ENCODE data around the gene RALA. TPM values are rescaled to one million over a fixed set of nuclear protein-coding genes. Genes with fewer than 3 reads are reported as not detected.
"Not testable (repeated sequence)": the region's sequence is repeated elsewhere in the genome, so short reads cannot be mapped to it uniquely, and the experiment has no call there.

RALA gene
- total and polyA plus RNA-seq, 5 donors = 20.9 to 23.9 (median 21.9) TPM

DNA sequence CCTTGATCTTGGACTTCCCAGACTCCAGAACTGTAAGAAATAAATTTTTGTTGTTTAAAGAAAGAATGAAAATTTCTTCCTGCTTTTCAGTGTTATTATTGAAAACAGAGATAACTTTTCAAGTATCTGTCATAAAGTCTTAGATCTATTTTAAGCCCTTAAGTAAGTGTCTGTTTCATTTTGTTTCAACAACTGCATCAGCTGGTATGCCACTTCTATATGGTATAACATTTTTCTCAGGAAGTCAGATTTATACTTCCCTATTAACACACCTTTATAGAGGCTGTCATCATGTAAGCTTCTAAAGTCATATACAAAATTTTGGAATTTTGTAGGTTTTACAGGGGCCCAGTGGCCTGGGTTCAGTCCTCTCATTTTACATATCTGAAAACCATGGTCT, 24.4 kb downstream of the RALA start:
- Histone ChIP-seq H3K9me3 (ENCODE audit: control insufficient read depth, low read length) (no peaks in the 10 kb centered on the region), H3K4me3 (ENCODE audit: low read length) (no peak overlapping the region), H3K27ac (ENCODE audit: low read length) (no peak overlapping the region), H3K4me1 (ENCODE audit: control insufficient read depth, insufficient read depth, low read length) (peaks cover 14% of the 10 kb centered on the region), H3K27me3 (ENCODE audit: control insufficient read depth, insufficient read depth) (no peaks in the 10 kb centered on the region)
- ATAC-seq (no peak), DNase-seq (no peak)
- intact Hi-C loops (cut with DNase I) = no loop called here

DNA sequence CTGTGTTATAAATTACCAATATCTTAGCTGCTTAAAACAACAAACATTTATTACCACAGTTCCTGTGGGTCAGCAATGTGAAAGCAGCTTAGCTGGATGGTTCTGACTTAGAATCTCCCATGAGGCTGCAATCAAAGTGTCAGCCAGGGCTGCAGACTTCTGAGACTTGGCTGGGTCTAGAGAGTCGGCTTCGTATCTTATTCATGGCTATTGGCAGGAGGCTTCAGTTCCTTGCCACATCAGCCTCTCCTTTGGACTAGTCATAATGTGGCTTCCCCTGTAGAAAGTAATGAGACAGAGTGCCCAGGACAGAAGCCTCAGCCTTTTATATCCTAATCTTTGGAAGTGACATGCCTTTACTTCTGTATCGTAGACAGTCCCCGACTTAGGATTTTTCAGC, 27.3 kb downstream of the RALA start:
- 48% methylated on average over 4 of the region's 4 CpGs for WGBS
- peak in 2 of 3 donors; percentile 60 to 71 for DNase-seq
- peaks cover 14% of the 10 kb centered on the region for H3K4me1 ChIP-seq (ENCODE audit: control insufficient read depth, insufficient read depth, low read length)
- no peaks in the 10 kb centered on the region for H3K9me3 ChIP-seq (ENCODE audit: control insufficient read depth, low read length)
- peak overlapping the region; percentile 30 for H3K27ac ChIP-seq (ENCODE audit: low read length)
- intact Hi-C loops (cut with DNase I) = no loop called here
- ATAC-seq = peak; percentile 88 to 89
- no peak overlapping the region for H3K4me3 ChIP-seq (ENCODE audit: low read length)
- no peaks in the 10 kb centered on the region for H3K27me3 ChIP-seq (ENCODE audit: control insufficient read depth, insufficient read depth)

DNA sequence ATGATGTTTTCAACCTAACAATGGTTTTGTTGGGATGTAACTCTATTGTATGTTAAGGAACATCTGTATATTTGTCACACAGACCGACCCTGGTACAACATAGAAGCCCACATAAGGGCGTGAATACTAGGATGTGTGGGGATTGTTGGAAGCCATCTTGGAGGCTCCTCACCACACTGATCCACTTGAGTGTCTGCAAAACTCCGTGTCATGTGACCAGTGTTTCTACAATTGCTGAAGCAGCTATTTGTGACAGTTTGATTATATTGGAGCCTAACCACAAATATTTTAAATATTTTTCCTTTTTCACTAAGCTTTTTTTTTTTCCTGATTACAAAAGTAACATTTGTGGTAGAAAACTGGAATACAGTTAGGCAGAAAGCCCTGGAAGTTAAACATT, 27.9 kb downstream of the RALA start:
- no peak for DNase-seq
- Histone ChIP-seq H3K4me1 (ENCODE audit: control insufficient read depth, insufficient read depth, low read length) (peaks cover 12% of the 10 kb centered on the region), H3K27ac (ENCODE audit: low read length) (no peak overlapping the region), H3K4me3 (ENCODE audit: low read length) (no peak overlapping the region), H3K27me3 (ENCODE audit: control insufficient read depth, insufficient read depth) (no peaks in the 10 kb centered on the region), H3K9me3 (ENCODE audit: control insufficient read depth, low read length) (no peaks in the 10 kb centered on the region)
- ATAC-seq = no peak
- WGBS = 79% methylated on average over 3 of the region's 3 CpGs
- intact Hi-C loops (cut with DNase I) = no loop called here

DNA sequence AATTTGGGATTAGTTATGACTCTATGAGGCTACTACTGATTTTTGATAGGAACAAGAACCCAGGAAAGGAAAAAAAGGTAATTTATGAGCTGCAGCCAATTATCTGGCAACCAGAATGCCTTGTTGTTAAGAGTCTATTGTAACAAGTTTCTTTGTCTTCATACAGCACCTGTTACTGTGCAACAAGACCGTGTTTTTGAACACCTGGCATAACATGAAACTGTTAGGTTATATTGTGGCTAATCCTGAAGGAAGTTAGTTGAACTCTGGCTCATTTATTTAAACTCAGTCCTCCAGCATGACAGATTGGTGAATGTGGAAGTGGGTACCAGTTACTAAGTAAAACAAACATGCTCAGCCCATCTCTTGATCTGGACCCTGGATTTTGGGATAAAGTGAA, 33.0 kb downstream of the RALA start:
- intact Hi-C loops (cut with DNase I) = no loop called here
- Histone ChIP-seq H3K4me3 (ENCODE audit: low read length) (no peak overlapping the region), H3K9me3 (ENCODE audit: control insufficient read depth, low read length) (no peaks in the 10 kb centered on the region), H3K27ac (ENCODE audit: low read length) (no peak overlapping the region), H3K4me1 (ENCODE audit: control insufficient read depth, insufficient read depth, low read length) (peaks cover 2% of the 10 kb centered on the region), H3K27me3 (ENCODE audit: control insufficient read depth, insufficient read depth) (no peaks in the 10 kb centered on the region)
- ATAC-seq (no peak), DNase-seq (no peak)
- WGBS = 78% methylated on average over 1 of the region's 1 CpG

DNA sequence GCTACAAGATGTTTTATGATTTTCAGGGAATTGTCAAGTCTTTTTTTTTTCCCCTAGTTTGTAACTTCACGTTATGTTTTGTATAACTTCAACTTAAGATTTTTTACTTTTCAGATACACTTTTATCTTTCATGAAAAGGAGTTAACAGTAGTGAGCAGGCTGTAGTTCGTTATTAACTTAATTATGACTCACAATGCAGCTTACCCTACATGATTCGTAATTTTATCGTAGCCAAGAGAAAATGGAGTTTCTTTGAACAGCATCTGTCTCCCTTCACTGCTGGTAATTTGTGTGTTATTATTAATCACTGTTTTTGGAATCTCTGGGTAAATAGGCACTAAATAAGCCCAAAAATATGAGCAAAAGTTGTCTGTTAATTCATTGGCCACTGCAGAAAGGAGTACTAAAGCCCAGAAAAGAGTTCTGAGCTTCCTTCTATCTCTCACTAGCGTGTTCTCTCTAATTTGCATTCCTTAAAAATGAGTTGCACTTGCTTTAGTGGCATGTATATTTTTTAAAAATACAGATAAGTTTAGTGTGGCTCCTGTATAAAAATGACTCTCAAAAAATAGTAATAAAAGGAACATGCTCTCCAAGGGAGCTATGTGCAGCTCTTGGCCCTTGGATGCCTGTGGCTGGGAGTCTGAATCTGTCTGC, 36.1 kb downstream of the RALA start:
- Histone ChIP-seq H3K27ac (ENCODE audit: low read length) (no peak overlapping the region), H3K27me3 (ENCODE audit: control insufficient read depth, insufficient read depth) (no peaks in the 10 kb centered on the region), H3K4me1 (ENCODE audit: control insufficient read depth, insufficient read depth, low read length) (no peaks in the 10 kb centered on the region), H3K9me3 (ENCODE audit: control insufficient read depth, low read length) (no peaks in the 10 kb centered on the region), H3K4me3 (ENCODE audit: low read length) (no peak overlapping the region)
- WGBS = 74% methylated on average over 5 of the region's 5 CpGs
- ATAC-seq (no peak), DNase-seq (no peak)
- intact Hi-C loops (cut with DNase I) = no loop called here

DNA sequence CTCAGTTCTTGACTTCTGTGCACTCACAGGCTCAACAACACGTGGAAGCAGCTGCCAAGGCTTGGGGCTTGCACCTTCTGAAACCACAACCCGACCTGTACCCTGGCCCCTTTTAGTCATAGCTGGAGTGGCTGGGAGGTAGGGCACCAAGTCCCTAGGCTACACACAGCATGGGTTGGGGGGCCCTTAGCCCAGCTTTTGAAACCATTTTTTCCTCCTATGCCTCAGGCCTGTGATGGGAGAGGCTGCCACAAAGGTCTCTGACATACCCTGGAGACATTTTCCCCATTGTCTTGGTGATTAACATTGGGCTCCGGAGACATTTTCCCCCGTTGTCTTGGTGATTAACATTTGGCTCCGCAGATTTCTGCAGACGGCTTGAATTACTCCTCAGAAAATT, 38.6 kb downstream of the RALA start:
- ATAC-seq = no peak
- Histone ChIP-seq H3K9me3 (ENCODE audit: control insufficient read depth, low read length) (no peaks in the 10 kb centered on the region), H3K27ac (ENCODE audit: low read length) (no peak overlapping the region), H3K4me1 (ENCODE audit: control insufficient read depth, insufficient read depth, low read length) (no peaks in the 10 kb centered on the region), H3K4me3 (ENCODE audit: low read length) (no peak overlapping the region), H3K27me3 (ENCODE audit: control insufficient read depth, insufficient read depth) (no peaks in the 10 kb centered on the region)
- intact Hi-C loops (cut with DNase I) = no loop called here
- WGBS = 96% methylated on average over 6 of the region's 6 CpGs
- no peak for DNase-seq

DNA sequence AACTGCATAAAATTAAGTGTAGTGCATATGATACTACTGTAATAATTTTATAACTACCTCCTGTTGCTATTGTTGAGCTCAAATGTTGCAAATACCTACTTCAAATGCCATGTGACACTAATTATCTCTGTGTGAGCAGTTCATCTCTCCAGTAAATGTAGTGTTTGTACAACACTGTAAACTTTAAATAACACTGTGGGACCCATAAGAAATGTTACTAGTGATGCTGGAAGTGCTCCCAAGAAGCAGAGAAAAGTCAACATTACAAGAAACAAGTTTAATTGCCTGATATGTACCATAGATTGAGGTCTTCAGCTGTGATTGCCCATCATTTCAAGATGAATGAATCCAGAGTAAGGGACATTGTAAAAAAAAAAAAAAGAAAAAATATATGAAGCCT, 39.9 kb downstream of the RALA start:
- Histone ChIP-seq H3K9me3 (ENCODE audit: control insufficient read depth, low read length) (no peaks in the 10 kb centered on the region), H3K27me3 (ENCODE audit: control insufficient read depth, insufficient read depth) (no peaks in the 10 kb centered on the region), H3K4me3 (ENCODE audit: low read length) (no peak overlapping the region), H3K27ac (ENCODE audit: low read length) (no peak overlapping the region), H3K4me1 (ENCODE audit: control insufficient read depth, insufficient read depth, low read length) (no peaks in the 10 kb centered on the region)
- DNase-seq = no peak
- intact Hi-C loops (cut with DNase I) = no loop called here
- no peak for ATAC-seq

DNA sequence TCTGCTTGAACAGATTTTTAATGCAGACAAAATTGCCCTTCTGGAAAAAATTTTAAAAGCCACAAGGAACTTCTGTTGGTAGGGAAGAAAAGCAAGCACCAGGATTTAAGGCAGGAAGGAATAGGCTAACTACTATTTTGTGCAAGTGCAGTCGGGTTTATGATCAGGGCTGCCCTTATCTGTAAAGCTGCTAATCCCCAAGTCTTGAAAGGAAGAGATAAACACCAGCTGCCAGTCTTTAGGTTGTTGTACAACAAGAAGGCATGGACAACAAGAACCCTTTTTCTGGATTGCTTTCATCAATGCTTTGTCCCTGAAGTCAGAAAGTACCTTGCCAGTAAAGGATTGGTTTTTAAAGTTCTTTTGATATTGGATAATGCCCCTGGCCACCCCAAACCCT, 40.7 kb downstream of the RALA start:
- ATAC-seq = no peak
- Histone ChIP-seq H3K27ac (ENCODE audit: low read length) (no peak overlapping the region), H3K4me1 (ENCODE audit: control insufficient read depth, insufficient read depth, low read length) (peaks cover 2% of the 10 kb centered on the region), H3K9me3 (ENCODE audit: control insufficient read depth, low read length) (no peaks in the 10 kb centered on the region), H3K27me3 (ENCODE audit: control insufficient read depth, insufficient read depth) (no peaks in the 10 kb centered on the region), H3K4me3 (ENCODE audit: low read length) (no peak overlapping the region)
- WGBS = 38% methylated on average over 1 of the region's 1 CpG
- intact Hi-C loops (cut with DNase I) = no loop called here
- DNase-seq = no peak

DNA sequence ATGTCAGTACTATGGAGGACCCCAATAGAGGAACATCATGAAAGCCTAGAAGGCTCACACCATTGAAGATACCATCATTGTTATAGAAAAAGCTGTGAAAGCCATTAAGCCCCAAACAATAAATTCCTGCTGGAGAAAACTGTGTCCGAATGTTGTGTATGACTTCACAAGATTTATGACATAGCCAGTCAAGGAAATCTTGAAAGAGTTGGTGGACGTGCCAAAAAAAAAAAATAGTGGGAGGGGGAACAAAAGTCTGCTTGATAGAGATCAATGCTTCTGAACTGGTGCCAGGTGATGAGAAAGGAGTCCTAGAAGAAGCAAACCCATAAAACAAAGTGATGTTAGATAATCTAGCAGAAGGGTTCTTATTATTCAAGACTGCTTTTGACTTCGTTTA, 41.2 kb downstream of the RALA start:
- DNase-seq = no peak

DNA sequence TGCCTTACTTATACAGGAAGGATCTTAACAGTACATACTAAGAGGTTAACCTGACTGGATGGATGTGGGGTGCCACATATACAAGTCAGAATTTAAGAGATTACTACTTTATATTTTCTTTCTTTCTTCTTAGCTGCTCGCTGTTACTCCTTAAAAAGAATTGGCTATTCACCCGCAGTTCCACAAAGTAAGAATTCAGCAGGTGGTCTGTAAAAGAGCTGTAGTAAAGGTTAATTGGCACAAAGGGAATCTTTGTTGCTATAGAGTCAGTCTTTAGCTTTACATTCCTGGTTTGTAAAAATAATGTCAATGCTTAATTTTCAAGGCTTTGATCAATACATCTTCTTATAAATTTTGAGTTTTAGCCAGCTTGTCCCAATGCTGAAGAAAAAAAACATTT, 43.2 kb downstream of the RALA start:
- DNase-seq (no peak), ATAC-seq (no peak)
- H3K9me3 ChIP-seq (ENCODE audit: control insufficient read depth, low read length) = no peaks in the 10 kb centered on the region
- H3K4me1 ChIP-seq (ENCODE audit: control insufficient read depth, insufficient read depth, low read length) = peaks cover 4% of the 10 kb centered on the region
- 94% methylated on average over 2 of the region's 2 CpGs for WGBS
- no peak overlapping the region for H3K4me3 ChIP-seq (ENCODE audit: low read length)
- no peaks in the 10 kb centered on the region for H3K27me3 ChIP-seq (ENCODE audit: control insufficient read depth, insufficient read depth)
- intact Hi-C loops (cut with DNase I) = no loop called here
- H3K27ac ChIP-seq (ENCODE audit: low read length) = no peak overlapping the region

More for the DNA sequence above, 41.2 kb downstream of the RALA start:
- H3K27ac ChIP-seq (ENCODE audit: low read length) = no peak overlapping the region
- intact Hi-C loops (cut with DNase I) = no loop called here
- 84% methylated on average over 3 of the region's 3 CpGs for WGBS
- H3K27me3 ChIP-seq (ENCODE audit: control insufficient read depth, insufficient read depth) = no peaks in the 10 kb centered on the region
- peaks cover 2% of the 10 kb centered on the region for H3K4me1 ChIP-seq (ENCODE audit: control insufficient read depth, insufficient read depth, low read length)
- ATAC-seq = no peak
- H3K9me3 ChIP-seq (ENCODE audit: control insufficient read depth, low read length) = no peaks in the 10 kb centered on the region
- H3K4me3 ChIP-seq (ENCODE audit: low read length) = no peak overlapping the region

DNA sequence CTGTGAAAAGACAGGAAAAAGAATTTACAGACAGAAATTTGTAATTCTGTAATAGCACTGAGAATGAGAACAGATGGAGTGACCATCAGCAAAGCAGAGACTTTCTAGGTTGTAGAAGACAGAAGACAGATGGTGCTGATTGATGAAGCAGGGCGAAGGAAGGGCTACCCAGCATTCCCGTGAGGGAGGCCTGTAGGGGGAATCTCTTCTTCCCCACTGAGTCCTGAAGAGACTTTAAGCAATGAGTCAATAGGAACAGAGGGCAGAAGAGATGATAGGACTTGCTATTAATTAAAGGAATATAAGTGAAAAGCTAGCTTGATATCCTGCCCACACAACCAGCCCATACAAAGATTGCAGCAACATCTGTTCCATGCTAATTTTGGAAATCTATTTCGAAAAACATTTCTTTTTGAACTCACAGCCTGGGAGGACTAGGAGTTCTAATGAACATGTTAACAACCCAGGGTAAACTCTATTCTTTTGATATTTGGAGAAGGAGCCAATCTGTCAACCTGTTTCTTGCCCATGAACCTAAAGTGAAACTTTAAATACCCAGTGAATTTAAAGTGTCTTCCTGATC, 44.1 kb downstream of the RALA start:
- WGBS = 54% methylated on average over 3 of the region's 3 CpGs
- DNase-seq (no peak), ATAC-seq (no peak)
- intact Hi-C loops (cut with DNase I) = no loop called here
- no peak overlapping the region for H3K27ac ChIP-seq (ENCODE audit: low read length)
- peaks cover 4% of the 10 kb centered on the region for H3K4me1 ChIP-seq (ENCODE audit: control insufficient read depth, insufficient read depth, low read length)
- H3K27me3 ChIP-seq (ENCODE audit: control insufficient read depth, insufficient read depth) = no peaks in the 10 kb centered on the region
- no peaks in the 10 kb centered on the region for H3K9me3 ChIP-seq (ENCODE audit: control insufficient read depth, low read length)
- H3K4me3 ChIP-seq (ENCODE audit: low read length) = no peak overlapping the region

DNA sequence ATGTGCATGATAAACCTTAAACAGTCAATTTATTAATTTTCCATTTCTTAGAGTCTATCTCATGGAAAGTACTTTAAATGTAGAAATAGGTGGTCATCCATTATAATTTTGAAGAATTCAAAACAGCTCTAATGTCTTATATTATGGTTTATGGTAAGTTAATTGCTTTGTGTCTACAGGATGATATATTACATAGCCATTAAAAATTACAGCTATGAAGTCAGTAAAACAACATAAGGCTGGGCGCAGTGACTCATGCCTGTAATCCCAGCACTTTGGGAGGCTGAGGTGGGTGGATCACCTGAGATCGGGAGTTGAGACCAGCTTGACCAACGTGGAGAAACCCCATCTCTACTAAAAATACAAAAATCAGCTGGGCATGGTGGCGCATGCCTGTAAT, 44.9 kb downstream of the RALA start:
- H3K9me3 ChIP-seq (ENCODE audit: control insufficient read depth, low read length); H3K4me3 ChIP-seq (ENCODE audit: low read length); intact Hi-C loops (cut with DNase I); H3K27me3 ChIP-seq (ENCODE audit: control insufficient read depth, insufficient read depth); H3K4me1 ChIP-seq (ENCODE audit: control insufficient read depth, insufficient read depth, low read length); H3K27ac ChIP-seq (ENCODE audit: low read length); DNase-seq; ATAC-seq: not testable (repeated sequence)
- 93% methylated on average over 4 of the region's 4 CpGs for WGBS
